Uterus (tissue), 2 donors: ENCODE measurements around the gene PRKCE.

Experiments
- CTCF ChIP-seq, 4 experiments: fragments of 200-600 bp in 2 of 4; fragments of 450-650 bp in 2 of 4; sonication (generic) in 2 of 4; IDR thresholded peaks; one replicate each; pipeline ENCODE4 v1.5.1; 2016 to 2019; ENCODE audit warnings: antibody characterized with exemption in 4 of 4, mild to moderate bottlenecking in 2 of 4, moderate library complexity in 1 of 4
- POLR2A ChIP-seq, 2 donors: fragments of 450-650 bp; IDR thresholded peaks; one replicate each; pipeline ENCODE4 v1.6.1; 2016; ENCODE audit warnings: antibody characterized with exemption in 2 of 2, mild to moderate bottlenecking in 1 of 2, moderate library complexity in 1 of 2

GRCh38 chr2:46181306-46181705 is 529.8 kb downstream of the PRKCE start:
- TF ChIP-seq CTCF (IDR thresholded peaks at IDR 0.05) (no peak), POLR2A (IDR thresholded peaks at IDR 0.05) (no peak)
